ENCODE results near the gene ZNF292.

DNA sequence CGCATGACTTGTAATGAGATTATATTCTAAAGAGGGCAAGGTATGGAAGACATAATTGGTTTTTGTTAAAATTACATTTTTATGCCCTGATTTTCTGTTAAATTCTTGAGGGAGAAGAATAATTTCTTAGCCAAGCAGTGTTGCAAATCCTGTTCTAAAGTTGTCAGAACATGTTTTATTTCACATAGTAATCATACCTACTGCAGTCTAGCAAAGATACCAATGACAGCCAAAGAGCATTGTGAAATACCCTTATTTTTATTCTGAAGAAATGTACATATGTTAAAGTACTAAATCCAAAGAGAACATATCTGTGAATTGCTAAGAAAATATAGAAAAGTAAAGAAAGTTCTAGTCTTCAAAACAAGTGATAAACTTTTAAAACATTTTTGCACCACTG lies 127.4 kb downstream of the ZNF292 start:
- TF ChIP-seq, protein P1, sequence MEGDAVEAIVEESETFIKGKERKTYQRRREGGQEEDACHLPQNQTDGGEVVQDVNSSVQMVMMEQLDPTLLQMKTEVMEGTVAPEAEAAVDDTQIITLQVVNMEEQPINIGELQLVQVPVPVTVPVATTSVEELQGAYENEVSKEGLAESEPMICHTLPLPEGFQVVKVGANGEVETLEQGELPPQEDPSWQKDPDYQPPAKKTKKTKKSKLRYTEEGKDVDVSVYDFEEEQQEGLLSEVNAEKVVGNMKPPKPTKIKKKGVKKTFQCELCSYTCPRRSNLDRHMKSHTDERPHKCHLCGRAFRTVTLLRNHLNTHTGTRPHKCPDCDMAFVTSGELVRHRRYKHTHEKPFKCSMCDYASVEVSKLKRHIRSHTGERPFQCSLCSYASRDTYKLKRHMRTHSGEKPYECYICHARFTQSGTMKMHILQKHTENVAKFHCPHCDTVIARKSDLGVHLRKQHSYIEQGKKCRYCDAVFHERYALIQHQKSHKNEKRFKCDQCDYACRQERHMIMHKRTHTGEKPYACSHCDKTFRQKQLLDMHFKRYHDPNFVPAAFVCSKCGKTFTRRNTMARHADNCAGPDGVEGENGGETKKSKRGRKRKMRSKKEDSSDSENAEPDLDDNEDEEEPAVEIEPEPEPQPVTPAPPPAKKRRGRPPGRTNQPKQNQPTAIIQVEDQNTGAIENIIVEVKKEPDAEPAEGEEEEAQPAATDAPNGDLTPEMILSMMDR (IDR thresholded peaks at IDR 0.05) = no peak
- no peak for TF ChIP-seq POLR2A (IDR thresholded peaks at IDR 0.05)
- TF ChIP-seq EP300 (IDR thresholded peaks at IDR 0.05) = no peak

All from tibial nerve (tissue), 4 donors.